Measurements from ENCODE around the gene MEIS1.

DNA sequence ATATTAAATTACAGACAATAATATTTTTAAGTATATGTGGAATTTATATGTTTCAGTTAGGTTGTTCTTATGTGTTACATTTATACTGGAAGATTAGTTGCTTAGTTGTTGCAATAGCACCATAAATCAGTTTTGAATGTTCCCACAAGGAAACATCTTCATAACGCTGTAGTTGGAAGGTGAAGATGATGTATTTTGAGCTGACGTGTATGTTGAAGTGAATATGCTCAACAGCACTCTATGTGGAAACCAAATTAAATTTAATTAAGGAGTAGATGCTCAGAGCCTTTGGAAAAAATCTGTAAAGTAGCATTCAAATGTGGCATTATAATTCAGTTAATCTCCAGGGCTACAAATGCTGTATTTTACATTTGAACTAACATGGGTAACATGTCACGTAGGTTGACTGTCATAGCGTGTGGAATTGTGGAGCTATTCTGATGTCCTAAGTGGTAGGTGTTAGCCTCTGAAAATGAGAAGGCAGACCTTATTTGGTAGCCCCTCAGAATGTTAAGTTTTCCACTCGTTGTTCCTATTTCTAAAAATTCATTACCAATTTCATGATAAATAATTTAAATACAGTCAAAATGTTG is 88.5 kb downstream of the MEIS1 start:
- TF ChIP-seq POLR2AphosphoS5 (IDR thresholded peaks at IDR 0.05; ENCODE audit: low read depth, low read length): no peak
- TF ChIP-seq TAF1 (IDR thresholded peaks at IDR 0.05; ENCODE audit: borderline replicate concordance, low read depth, low read length): no peak

Measured in GM12892 (cell line).